ENCODE results near the gene OR11A1. TPM values are rescaled to one million over a fixed set of nuclear protein-coding genes. Genes with fewer than 3 reads are reported as not detected.

OR11A1 gene
- total RNA-seq, 5 donors from 2014 or later (not counting 1 experiment from before 2014, with no cell fraction given), result not detected

- POLR2A ChIA-PET, result no interaction called here
These were observed 32.3 kb downstream of the OR11A1 start for GRCh38 chr6:29424575-29424974.

DNA sequence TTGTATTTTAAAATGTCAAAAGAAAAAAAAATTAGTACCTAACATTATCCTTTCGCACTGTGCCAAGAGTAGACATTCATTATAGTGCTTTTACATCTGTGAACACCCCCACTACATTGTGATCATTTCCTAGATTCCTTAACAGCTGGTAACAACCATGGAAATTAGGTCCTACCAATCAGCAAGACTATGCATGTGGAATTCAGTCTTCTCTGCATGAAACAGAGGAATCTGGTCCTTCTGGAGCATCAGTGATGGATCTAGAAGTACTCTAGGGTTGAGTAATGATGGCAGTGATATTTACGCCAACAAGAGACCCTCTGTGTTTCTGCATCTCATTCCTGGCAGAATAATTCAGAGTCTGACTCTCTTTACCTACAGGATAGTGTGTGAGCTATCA is 32.7 kb downstream of the OR11A1 start:
- no peak overlapping the region for H3K27ac Mint-ChIP-seq
- ChIA-PET POLR2A (no interaction called here), CTCF (no interaction called here)
- no peak overlapping the region for H3K27ac ChIP-seq (ENCODE audit: low read length)
- ATAC-seq (replicated peaks in 1 of 4) (no peak), DNase-seq (no peak)
- peaks cover 0 to 13% of the 10 kb centered on the region in 2 experiments for H3K27me3 ChIP-seq (replicated peaks in 1 of 2; ENCODE audit: control insufficient read depth in 2 of 2, extremely low read depth in 1 of 2, insufficient read depth in 2 of 2, low read length in 1 of 2)
- H3K9me3 ChIP-seq, result no peaks in the 10 kb centered on the region
- no peak overlapping the region for H3K4me3 ChIP-seq (ENCODE audit: control insufficient read depth in 1 of 2, extremely low read depth in 1 of 2, low read length in 1 of 2)
- no peak overlapping the region for H3K4me3 Mint-ChIP-seq
- H3K36me3 Mint-ChIP-seq, result no peaks in the 10 kb centered on the region
- whole genome bisulfite sequencing (ENCODE audit: insufficient coverage), result no CpG with 5 or more reads among the region's 2 CpGs
- H3K9me3 Mint-ChIP-seq, result peaks cover 0 to 4% (median 0%) of the 10 kb centered on the region in 3 donors
- H3K4me1 ChIP-seq (ENCODE audit: control insufficient read depth in 1 of 2, extremely low read depth in 1 of 2, insufficient read depth in 2 of 2, low read length in 2 of 2), result no peaks in the 10 kb centered on the region
- H3K27me3 Mint-ChIP-seq, result peaks cover 50 to 51% of the 10 kb centered on the region in 2 donors
- no peaks in the 10 kb centered on the region for H3K36me3 ChIP-seq (ENCODE audit: control insufficient read depth in 2 of 2, extremely low read depth in 1 of 2, insufficient read depth in 1 of 2, low read length in 1 of 2)
- no peaks in the 10 kb centered on the region for H3K4me1 Mint-ChIP-seq

More at GRCh38 chr6:29424575-29424974, 32.3 kb downstream of the OR11A1 start:
- Histone ChIP-seq H3K36me3 (ENCODE audit: control insufficient read depth in 2 of 2, extremely low read depth in 1 of 2, insufficient read depth in 1 of 2, low read length in 1 of 2) (no peaks in the 10 kb centered on the region), H3K4me3 (ENCODE audit: control insufficient read depth in 1 of 2, extremely low read depth in 1 of 2, low read length in 1 of 2) (no peak overlapping the region), H3K4me1 (ENCODE audit: control insufficient read depth in 1 of 2, extremely low read depth in 1 of 2, insufficient read depth in 2 of 2, low read length in 2 of 2) (no peaks in the 10 kb centered on the region), H3K27me3 (replicated peaks in 1 of 2; ENCODE audit: control insufficient read depth in 2 of 2, extremely low read depth in 1 of 2, insufficient read depth in 2 of 2, low read length in 1 of 2) (peaks cover 0 to 13% of the 10 kb centered on the region in 2 experiments), H3K27ac (ENCODE audit: low read length) (no peak overlapping the region), H3K9me3 (no peaks in the 10 kb centered on the region)
- peaks cover 0 to 4% (median 0%) of the 10 kb centered on the region in 3 donors for H3K9me3 Mint-ChIP-seq
- DNase-seq (no peak), ATAC-seq (replicated peaks in 1 of 4) (no peak)
- no CpG with 5 or more reads among the region's 2 CpGs for WGBS (ENCODE audit: insufficient coverage)
- peaks cover 52 to 55% of the 10 kb centered on the region in 2 donors for H3K27me3 Mint-ChIP-seq
- H3K27ac Mint-ChIP-seq, result no peak overlapping the region
- H3K36me3 Mint-ChIP-seq, result no peaks in the 10 kb centered on the region
- no peak overlapping the region for H3K4me3 Mint-ChIP-seq
- no peaks in the 10 kb centered on the region for H3K4me1 Mint-ChIP-seq
- CTCF ChIA-PET, result no interaction called here

DNA sequence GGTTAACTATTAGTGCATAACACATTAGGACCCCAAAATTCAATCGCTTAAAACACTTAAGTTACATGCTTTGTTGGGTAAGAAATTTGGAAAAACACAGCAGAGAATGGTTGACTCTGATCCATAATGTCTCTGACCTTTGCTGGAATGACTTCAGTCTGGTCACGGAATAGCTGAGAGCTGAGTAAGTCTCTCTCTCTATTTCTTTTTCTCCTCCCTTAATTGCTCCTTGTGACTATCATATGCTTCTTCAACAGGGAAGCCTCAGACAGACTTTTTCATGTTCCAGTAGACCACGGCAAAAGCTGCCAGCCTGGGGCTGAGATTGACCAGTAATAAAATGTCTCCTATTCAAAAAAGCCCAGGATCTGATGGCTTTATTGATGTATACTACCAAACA is 37.4 kb downstream of the OR11A1 start:
- Histone ChIP-seq H3K4me3 (ENCODE audit: control insufficient read depth in 1 of 2, extremely low read depth in 1 of 2, low read length in 1 of 2) (no peak overlapping the region), H3K27ac (ENCODE audit: low read length) (no peak overlapping the region), H3K9me3 (no peaks in the 10 kb centered on the region), H3K4me1 (ENCODE audit: control insufficient read depth in 1 of 2, extremely low read depth in 1 of 2, insufficient read depth in 2 of 2, low read length in 2 of 2) (no peaks in the 10 kb centered on the region), H3K36me3 (ENCODE audit: control insufficient read depth in 2 of 2, extremely low read depth in 1 of 2, insufficient read depth in 1 of 2, low read length in 1 of 2) (no peaks in the 10 kb centered on the region), H3K27me3 (replicated peaks in 1 of 2; ENCODE audit: control insufficient read depth in 2 of 2, extremely low read depth in 1 of 2, insufficient read depth in 2 of 2, low read length in 1 of 2) (no peaks in the 10 kb centered on the region)
- ChIA-PET POLR2A (no interaction called here), CTCF (no interaction called here)
- no CpG with 5 or more reads among the region's 3 CpGs for WGBS (ENCODE audit: insufficient coverage)
- Mint-ChIP-seq H3K9me3 (peaks cover 0 to 4% (median 0%) of the 10 kb centered on the region in 3 donors), H3K4me1 (no peaks in the 10 kb centered on the region), H3K36me3 (no peaks in the 10 kb centered on the region), H3K4me3 (no peak overlapping the region), H3K27ac (no peak overlapping the region), H3K27me3 (peaks cover 32 to 43% of the 10 kb centered on the region in 2 donors)
- ATAC-seq (replicated peaks in 1 of 4), result no peak
- DNase-seq, result no peak

DNA sequence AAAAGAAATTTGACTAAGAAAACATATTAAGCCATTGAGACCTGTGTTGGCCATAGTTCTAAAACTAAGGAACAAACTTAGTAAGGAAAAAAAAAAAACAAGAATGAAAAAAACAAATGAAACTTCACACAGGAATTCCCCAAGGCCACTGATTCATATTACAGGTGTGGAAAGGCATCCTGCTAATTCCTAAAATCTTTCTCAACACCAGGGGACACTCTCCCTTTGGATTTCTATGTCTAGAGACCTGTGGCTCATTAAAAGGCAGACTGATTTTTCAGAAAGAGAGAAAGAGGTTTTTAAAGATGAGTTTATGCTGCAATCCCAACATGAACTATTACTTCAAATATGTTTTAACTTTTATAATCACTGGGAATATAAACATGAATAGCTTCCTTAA is 42.3 kb downstream of the OR11A1 start, which contains the start of gene OR12D1:
OR12D1 (plus strand) TSS at position 341 of the 400 bp plus-strand sequence.
- Mint-ChIP-seq H3K36me3 (no peaks in the 10 kb centered on the region), H3K4me1 (no peaks in the 10 kb centered on the region), H3K27me3 (peaks cover 35 to 46% of the 10 kb centered on the region in 2 donors), H3K27ac (no peak within 1 kb of the TSS), H3K4me3 (no peak within 1 kb of the TSS), H3K9me3 (peaks cover 18 to 24% (median 20%) of the 10 kb centered on the region in 3 donors)
- no peak within 1 kb of the TSS for H3K4me3 ChIP-seq (ENCODE audit: control insufficient read depth in 1 of 2, extremely low read depth in 1 of 2, low read length in 1 of 2)
- CTCF ChIA-PET, result no interaction called here
- no peaks in the 10 kb centered on the region for H3K36me3 ChIP-seq (ENCODE audit: control insufficient read depth in 2 of 2, extremely low read depth in 1 of 2, insufficient read depth in 1 of 2, low read length in 1 of 2)
- H3K27ac ChIP-seq (ENCODE audit: low read length), result no peak within 1 kb of the TSS
- no peaks in the 10 kb centered on the region for H3K9me3 ChIP-seq
- no peaks in the 10 kb centered on the region for H3K4me1 ChIP-seq (ENCODE audit: control insufficient read depth in 1 of 2, extremely low read depth in 1 of 2, insufficient read depth in 2 of 2, low read length in 2 of 2)
- no peak for DNase-seq
- POLR2A ChIA-PET, result no interaction called here
- no peak for ATAC-seq (replicated peaks in 1 of 4)
- H3K27me3 ChIP-seq (replicated peaks in 1 of 2; ENCODE audit: control insufficient read depth in 2 of 2, extremely low read depth in 1 of 2, insufficient read depth in 2 of 2, low read length in 1 of 2), result peaks cover 0 to 10% of the 10 kb centered on the region in 2 experiments

DNA sequence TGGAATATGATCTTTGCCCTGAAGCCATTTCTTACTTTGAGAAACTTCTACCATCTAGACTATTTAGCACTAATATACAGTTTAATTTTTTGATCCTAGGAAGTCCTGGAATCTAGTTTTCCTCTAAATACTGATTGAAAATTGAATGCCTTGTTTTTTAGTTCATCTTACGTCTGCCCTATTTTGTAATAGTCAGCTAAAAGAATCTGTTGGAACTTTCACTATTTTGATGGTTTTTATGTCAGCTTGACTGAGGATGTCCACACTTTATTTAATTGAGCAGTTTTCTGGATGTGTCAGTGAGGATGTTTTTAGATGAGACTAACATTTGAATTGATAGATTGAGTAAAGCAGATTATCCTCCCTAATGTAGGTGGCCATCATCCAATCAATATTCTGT is 53.1 kb downstream of the OR11A1 start:
- H3K4me1 Mint-ChIP-seq, result no peaks in the 10 kb centered on the region
- Histone ChIP-seq H3K9me3 (no peaks in the 10 kb centered on the region), H3K27me3 (replicated peaks in 1 of 2; ENCODE audit: control insufficient read depth in 2 of 2, extremely low read depth in 1 of 2, insufficient read depth in 2 of 2, low read length in 1 of 2) (peaks cover 0 to 3% of the 10 kb centered on the region in 2 experiments), H3K36me3 (ENCODE audit: control insufficient read depth in 2 of 2, extremely low read depth in 1 of 2, insufficient read depth in 1 of 2, low read length in 1 of 2) (no peaks in the 10 kb centered on the region), H3K4me3 (ENCODE audit: control insufficient read depth in 1 of 2, extremely low read depth in 1 of 2, low read length in 1 of 2) (no peak overlapping the region), H3K4me1 (ENCODE audit: control insufficient read depth in 1 of 2, extremely low read depth in 1 of 2, insufficient read depth in 2 of 2, low read length in 2 of 2) (no peaks in the 10 kb centered on the region), H3K27ac (ENCODE audit: low read length) (no peak overlapping the region)
- no peaks in the 10 kb centered on the region for H3K36me3 Mint-ChIP-seq
- DNase-seq (no peak), ATAC-seq (replicated peaks in 1 of 4) (no peak)
- H3K4me3 Mint-ChIP-seq, result no peak overlapping the region
- no CpG with 5 or more reads among the region's 1 CpG for WGBS (ENCODE audit: insufficient coverage)
- POLR2A ChIA-PET, result no interaction called here
- H3K27me3 Mint-ChIP-seq, result peaks cover 47 to 64% of the 10 kb centered on the region in 2 donors
- CTCF ChIA-PET, result no interaction called here
- peaks cover 0 to 6% (median 3%) of the 10 kb centered on the region in 3 donors for H3K9me3 Mint-ChIP-seq
- H3K27ac Mint-ChIP-seq, result no peak overlapping the region

DNA sequence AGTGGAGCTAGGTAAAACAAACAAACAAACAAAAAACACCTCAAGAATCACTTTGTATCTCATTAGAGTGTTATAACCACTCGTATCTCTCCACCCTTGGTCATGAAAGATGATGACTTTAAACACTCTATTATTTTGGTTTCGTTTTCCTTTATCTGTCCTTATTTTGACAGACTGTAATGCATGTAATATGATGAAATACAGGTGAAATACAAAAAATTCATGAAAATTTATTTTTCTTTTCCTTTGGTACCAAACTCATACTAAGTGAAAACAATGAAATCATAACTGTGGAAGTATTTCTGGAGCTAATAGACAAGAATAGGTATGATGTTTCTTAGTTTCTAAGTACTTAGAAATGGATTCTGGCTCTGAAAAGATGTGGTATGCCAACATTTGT is 57.3 kb downstream of the OR11A1 start:
- WGBS (ENCODE audit: insufficient coverage), result no CpG with 5 or more reads among the region's 2 CpGs
- Histone ChIP-seq H3K27me3 (replicated peaks in 1 of 2; ENCODE audit: control insufficient read depth in 2 of 2, extremely low read depth in 1 of 2, insufficient read depth in 2 of 2, low read length in 1 of 2) (peaks cover 0 to 3% of the 10 kb centered on the region in 2 experiments), H3K9me3 (no peaks in the 10 kb centered on the region), H3K36me3 (ENCODE audit: control insufficient read depth in 2 of 2, extremely low read depth in 1 of 2, insufficient read depth in 1 of 2, low read length in 1 of 2) (no peaks in the 10 kb centered on the region), H3K4me3 (ENCODE audit: control insufficient read depth in 1 of 2, extremely low read depth in 1 of 2, low read length in 1 of 2) (no peak overlapping the region), H3K4me1 (ENCODE audit: control insufficient read depth in 1 of 2, extremely low read depth in 1 of 2, insufficient read depth in 2 of 2, low read length in 2 of 2) (no peaks in the 10 kb centered on the region), H3K27ac (ENCODE audit: low read length) (no peak overlapping the region)
- peaks cover 40 to 56% of the 10 kb centered on the region in 2 donors for H3K27me3 Mint-ChIP-seq
- H3K4me3 Mint-ChIP-seq, result no peak overlapping the region
- H3K4me1 Mint-ChIP-seq, result no peaks in the 10 kb centered on the region
- no peaks in the 10 kb centered on the region for H3K9me3 Mint-ChIP-seq
- POLR2A ChIA-PET, result interaction anchor here in 1 of 2 donors (0.6 kb wide), 1 partner anchor 16 kb away, joined by 3 read pairs; no protein-coding TSS in a partner anchor
- CTCF ChIA-PET, result no interaction called here
- H3K27ac Mint-ChIP-seq, result no peak overlapping the region
- ATAC-seq (replicated peaks in 1 of 4) (no peak), DNase-seq (no peak)
- H3K36me3 Mint-ChIP-seq, result no peaks in the 10 kb centered on the region

DNA sequence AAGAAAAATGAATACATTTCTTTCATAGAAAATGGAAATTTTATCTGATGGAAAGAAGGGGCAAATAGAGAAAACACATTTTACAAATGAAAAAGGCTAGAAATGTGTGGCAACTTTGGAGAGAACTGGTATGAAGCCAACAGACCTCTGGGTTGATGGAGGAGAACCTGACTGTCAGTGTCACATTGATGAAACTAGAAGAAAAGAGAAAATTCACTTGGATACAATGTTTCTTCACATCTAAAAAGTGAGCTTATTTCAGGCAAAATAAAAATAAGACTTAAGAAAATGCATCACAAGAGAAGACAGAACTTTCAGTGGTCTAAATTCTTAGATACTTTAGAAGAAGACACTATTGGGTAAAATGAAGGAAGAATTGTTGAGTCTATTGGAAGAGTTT is 61.5 kb downstream of the OR11A1 start, which contains the start of gene OR12D2:
OR12D2 (plus strand) TSS at position 301 of the 400 bp plus-strand sequence. CDS start 1,069 bp downstream, outside the sequence.
- Mint-ChIP-seq H3K27ac (no peak within 1 kb of the TSS), H3K4me3 (no peak within 1 kb of the TSS), H3K36me3 (no peaks in the 10 kb centered on the region), H3K9me3 (no peaks in the 10 kb centered on the region), H3K4me1 (no peaks in the 10 kb centered on the region), H3K27me3 (peaks cover 42 to 48% of the 10 kb centered on the region in 2 donors)
- DNase-seq (no peak), ATAC-seq (replicated peaks in 1 of 4) (no peak)
- CTCF ChIA-PET, result no interaction called here
- no peak within 1 kb of the TSS for H3K27ac ChIP-seq (ENCODE audit: low read length)
- H3K36me3 ChIP-seq (ENCODE audit: control insufficient read depth in 2 of 2, extremely low read depth in 1 of 2, insufficient read depth in 1 of 2, low read length in 1 of 2), result no peaks in the 10 kb centered on the region
- H3K4me3 ChIP-seq (ENCODE audit: control insufficient read depth in 1 of 2, extremely low read depth in 1 of 2, low read length in 1 of 2), result no peak within 1 kb of the TSS
- H3K9me3 ChIP-seq, result no peaks in the 10 kb centered on the region
- peaks cover 0 to 12% of the 10 kb centered on the region in 2 experiments for H3K27me3 ChIP-seq (replicated peaks in 1 of 2; ENCODE audit: control insufficient read depth in 2 of 2, extremely low read depth in 1 of 2, insufficient read depth in 2 of 2, low read length in 1 of 2)
- H3K4me1 ChIP-seq (ENCODE audit: control insufficient read depth in 1 of 2, extremely low read depth in 1 of 2, insufficient read depth in 2 of 2, low read length in 2 of 2), result no peaks in the 10 kb centered on the region
- POLR2A ChIA-PET, result no interaction called here
